HL-60 (cell line): ENCODE measurements around the gene PCCA.

Source experiments
- CTCF ChIP-seq: IDR thresholded peaks from one replicate; pipeline ENCODE4 v1.5.1; 2011; ENCODE audit warnings: low read length, control low read depth, inconsistent platforms; ENCODE audit not compliant: insufficient read depth
- GABPA ChIP-seq: IDR thresholded peaks from 2 replicates; pipeline ENCODE4 v1.6.1; 2012; ENCODE audit warnings: low read depth
- POLR2AphosphoS5 ChIP-seq: IDR thresholded peaks from 2 replicates; pipeline ENCODE4 v1.6.1; 2012; ENCODE audit warnings: low read depth
- TF ChIP-seq, protein P1 (sequence below): IDR thresholded peaks from 2 replicates; pipeline ENCODE4 v1.6.1; 2012; ENCODE audit warnings: low read depth; ENCODE audit not compliant: insufficient replicate concordance

DNA sequence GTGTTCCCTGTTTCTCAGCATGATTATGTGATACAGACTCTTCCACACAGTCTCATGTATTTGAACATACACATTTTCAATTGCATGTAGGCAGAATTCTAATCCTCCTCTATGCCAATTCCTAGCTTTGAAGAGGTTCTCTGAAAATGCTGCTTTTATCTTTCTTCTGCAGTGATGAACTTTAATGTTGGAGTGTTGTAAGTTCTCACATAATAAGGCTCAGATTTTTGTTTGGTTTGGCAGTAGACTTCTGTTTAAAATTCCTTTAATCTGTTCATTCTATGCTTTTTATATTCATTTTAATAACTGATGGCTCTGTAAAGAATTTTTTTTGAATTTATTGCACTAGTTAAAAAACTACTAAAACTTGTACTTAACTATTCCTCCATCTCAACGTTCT lies 273.9 kb downstream of the PCCA start:
- TF ChIP-seq POLR2AphosphoS5 (no peak), GABPA (no peak), CTCF (no peak)
- TF ChIP-seq, protein P1, sequence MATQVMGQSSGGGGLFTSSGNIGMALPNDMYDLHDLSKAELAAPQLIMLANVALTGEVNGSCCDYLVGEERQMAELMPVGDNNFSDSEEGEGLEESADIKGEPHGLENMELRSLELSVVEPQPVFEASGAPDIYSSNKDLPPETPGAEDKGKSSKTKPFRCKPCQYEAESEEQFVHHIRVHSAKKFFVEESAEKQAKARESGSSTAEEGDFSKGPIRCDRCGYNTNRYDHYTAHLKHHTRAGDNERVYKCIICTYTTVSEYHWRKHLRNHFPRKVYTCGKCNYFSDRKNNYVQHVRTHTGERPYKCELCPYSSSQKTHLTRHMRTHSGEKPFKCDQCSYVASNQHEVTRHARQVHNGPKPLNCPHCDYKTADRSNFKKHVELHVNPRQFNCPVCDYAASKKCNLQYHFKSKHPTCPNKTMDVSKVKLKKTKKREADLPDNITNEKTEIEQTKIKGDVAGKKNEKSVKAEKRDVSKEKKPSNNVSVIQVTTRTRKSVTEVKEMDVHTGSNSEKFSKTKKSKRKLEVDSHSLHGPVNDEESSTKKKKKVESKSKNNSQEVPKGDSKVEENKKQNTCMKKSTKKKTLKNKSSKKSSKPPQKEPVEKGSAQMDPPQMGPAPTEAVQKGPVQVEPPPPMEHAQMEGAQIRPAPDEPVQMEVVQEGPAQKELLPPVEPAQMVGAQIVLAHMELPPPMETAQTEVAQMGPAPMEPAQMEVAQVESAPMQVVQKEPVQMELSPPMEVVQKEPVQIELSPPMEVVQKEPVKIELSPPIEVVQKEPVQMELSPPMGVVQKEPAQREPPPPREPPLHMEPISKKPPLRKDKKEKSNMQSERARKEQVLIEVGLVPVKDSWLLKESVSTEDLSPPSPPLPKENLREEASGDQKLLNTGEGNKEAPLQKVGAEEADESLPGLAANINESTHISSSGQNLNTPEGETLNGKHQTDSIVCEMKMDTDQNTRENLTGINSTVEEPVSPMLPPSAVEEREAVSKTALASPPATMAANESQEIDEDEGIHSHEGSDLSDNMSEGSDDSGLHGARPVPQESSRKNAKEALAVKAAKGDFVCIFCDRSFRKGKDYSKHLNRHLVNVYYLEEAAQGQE: no peak
